Stimulated activated CD8-positive, alpha-beta memory T cell treated with anti-CD3 and anti-CD28 coated beads, Interleukin-15, amount 100 ng/mL, for 1 hour (primary cell): ENCODE measurements around the gene RPL21.

ENCODE experiments used
- DNase-seq: peaks from one replicate; pipeline ENCODE4 v3.0.0-alpha.2; 2020; ENCODE audit warnings: low read depth

The RPL21 gene

DNA sequence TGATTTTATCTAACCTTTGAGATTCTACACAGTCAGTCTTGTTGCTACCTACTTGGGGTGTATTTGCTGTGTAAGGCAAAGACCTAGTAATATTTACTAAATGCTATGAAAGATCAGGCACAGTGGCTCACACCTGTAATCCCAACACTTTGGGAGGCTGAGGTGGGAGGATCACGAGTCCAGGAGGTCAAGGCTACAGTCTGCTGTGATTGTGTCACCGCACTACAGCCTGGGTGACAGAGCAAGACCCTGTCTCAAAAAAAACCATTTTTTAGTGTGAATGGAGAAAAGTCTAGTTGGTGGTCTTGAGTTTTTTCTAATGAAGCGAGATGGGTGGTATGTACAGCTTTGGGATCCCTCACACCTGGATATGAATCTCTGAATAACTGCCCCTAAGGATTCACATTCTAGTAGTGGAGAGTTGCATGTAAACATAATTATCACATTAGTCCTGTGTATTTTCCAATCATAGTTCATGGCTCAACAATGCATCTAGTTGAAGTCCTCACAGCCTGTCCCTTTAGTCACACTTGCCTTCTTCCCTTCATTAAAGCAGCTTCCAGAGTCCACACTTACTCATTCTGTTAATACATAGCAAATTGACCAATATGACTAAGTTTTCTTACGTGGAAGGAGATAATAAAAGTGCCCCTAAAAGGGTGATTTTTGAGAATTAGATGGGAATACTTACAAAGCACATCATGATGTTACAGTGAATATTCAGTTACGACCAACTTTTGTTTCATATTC, 7.5 kb downstream of the RPL21 start:
- no peak for DNase-seq

GRCh38 chr13:27259831-27260230, 8.5 kb downstream of the RPL21 start:
- no peak for DNase-seq

DNA sequence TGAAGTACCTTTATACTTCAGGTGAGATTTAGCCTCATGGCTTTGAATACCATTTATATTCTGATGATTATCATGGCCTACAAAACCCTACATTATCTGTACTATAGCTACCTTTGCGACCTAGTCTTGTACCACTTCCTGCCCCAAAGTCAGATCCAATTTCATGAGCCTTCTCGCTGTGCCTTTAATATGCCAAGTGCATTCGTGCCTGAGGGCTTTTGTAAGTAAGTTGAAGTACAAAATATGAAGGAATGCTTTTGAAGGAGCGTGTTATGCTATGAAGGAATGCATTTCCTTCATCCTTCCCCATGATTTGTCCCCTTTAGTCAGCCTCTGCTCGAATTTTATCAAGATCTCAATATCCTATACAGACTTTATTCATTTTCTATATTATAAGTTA, 10.0 kb downstream of the RPL21 start:
- no peak for DNase-seq

DNA sequence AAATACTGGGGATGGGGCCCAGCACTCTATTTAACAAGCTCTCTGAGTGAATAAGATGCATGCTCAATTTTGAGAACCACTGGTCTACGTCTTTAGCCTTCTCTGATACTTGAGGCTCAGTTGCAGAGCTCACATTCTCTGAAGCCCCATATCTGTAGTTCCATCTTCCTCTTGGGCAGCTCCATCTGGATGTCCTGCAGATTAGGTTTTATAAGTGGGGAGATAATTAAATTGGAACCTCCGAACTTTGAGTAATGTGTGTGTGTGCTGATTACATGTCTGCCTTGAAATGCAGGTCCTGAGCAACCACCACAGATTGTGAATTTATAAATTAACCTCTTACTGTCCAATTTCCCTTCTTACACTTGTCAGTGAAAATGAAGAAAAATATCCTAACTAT, 12.1 kb downstream of the RPL21 start:
- DNase-seq: no peak

- DNase-seq: no peak
Measured at GRCh38 chr13:27264181-27264580, 12.8 kb downstream of the RPL21 start.

- DNase-seq: no peak
Measured at GRCh38 chr13:27264648-27265047, 13.3 kb downstream of the RPL21 start.

GRCh38 chr13:27266917-27267316, 15.6 kb downstream of the RPL21 start:
- no peak for DNase-seq

DNA sequence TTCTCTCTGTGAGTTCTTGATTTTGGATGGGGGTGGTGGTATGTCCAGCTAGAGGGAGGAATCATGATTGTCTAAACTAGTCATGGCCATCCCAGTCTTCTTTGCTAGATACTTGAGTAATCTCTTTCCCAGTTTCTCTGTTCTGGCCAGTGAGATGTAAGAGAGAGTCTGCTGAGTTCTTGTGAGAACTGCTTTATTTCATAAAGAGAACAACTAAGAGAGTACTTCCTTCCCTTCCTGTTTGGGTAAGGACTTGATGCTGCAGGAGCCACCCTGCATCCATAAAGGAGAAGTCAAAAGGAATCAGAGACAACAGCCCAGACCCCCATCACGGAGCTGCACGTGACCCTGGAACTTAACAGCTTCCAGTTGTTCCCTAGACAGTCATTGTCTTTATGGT, 16.2 kb downstream of the RPL21 start:
- no peak for DNase-seq

DNA sequence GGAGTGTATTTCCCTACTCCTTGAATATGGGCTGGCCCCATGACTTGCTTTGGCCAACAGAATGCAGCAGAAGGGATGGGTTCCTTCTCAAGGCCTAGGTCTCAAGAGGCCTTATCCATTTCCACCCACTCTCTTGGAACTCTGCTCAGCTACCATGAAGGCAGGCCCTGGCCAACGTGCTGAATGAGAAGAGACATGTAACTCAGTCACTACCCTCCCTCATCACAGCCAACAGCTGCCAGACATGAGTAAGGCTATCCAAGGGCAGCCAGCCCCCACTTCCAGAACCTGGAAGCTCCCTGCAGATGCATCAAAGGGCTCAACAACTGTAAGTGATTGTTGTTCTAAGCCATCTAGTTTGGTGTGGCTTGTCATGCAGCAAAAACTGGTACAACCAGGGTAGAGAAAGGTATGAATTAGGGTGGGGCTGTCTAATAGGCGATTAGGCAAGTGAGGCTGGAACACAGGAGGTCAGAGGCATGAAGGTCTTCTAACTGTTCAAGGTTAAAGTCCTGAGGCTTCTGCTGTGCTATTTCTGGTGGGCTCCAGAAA, 17.8 kb downstream of the RPL21 start:
- no peak for DNase-seq

GRCh38 chr13:27270594-27271520, 19.5 kb downstream of the RPL21 start, which contains the start of gene RASL11A:
Gene RASL11A (plus strand): TSS chr13:27270830. CDS start chr13:27270945, 115 bp downstream.
- DNase-seq: peak; percentile 46

- no peak for DNase-seq
Measured at GRCh38 chr13:27271570-27272096, 20.3 kb downstream of the RPL21 start.

GRCh38 chr13:27273658-27274425, 22.5 kb downstream of the RPL21 start:
- no peak for DNase-seq

- no peak for DNase-seq
Measured at GRCh38 chr13:27274631-27275030, 23.3 kb downstream of the RPL21 start.

DNA sequence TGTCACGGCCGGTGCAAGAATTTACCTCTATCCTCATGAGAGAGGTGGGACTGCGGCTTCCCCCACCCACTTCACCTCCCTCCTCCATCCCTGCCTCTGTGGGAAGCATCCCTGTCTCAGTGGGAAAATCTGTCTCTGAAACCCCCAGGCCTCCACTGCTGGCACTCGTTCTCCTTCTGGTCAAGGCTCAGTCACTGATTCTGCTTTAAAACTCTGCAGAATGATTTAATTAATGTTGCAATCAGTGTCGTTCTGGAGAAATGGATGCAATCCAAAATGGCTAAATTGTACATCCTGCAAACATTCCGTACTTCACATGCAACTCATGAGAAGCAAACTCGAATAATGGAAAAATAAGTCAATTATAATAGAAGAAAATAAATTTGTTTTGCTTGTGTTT, 24.8 kb downstream of the RPL21 start:
- DNase-seq: no peak

GRCh38 chr13:27279506-27279905, 28.1 kb downstream of the RPL21 start:
- DNase-seq: no peak

DNA sequence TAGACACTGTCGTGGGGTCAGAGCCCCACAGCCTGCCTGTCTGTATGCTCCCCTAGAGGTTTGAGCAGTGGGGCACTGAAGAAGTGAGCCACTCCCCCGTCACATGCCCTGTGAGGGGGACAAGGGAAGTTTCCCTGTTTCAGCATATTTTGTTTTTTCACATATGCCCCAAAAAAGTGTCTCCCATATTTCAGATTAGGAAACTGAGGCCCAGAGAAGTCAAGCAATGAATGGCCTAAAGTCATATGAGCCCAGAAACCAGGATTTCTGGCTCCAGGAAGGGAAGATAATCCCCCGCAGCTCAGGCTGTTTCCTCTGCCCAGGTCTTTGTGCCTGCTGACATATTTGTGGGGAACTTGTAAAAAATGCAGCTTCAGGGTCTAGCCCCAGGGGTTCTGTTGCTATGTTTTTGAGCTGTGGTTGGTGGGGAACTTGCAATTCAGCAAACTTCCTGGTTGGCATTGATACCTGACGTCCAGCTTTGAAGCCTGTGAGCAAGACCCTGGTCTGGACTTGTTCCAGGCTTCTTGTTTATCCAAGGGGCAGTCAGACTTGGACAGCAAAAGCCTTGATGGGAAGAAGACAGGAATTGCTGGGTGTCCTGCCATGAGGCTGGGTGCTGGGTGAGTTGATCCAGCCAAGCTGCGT, 28.8 kb downstream of the RPL21 start:
- DNase-seq: no peak

- DNase-seq: no peak
Measured at GRCh38 chr13:27280841-27281240, 29.5 kb downstream of the RPL21 start.

- DNase-seq: no peak
Measured at GRCh38 chr13:27281420-27281819, 30.1 kb downstream of the RPL21 start.

DNA sequence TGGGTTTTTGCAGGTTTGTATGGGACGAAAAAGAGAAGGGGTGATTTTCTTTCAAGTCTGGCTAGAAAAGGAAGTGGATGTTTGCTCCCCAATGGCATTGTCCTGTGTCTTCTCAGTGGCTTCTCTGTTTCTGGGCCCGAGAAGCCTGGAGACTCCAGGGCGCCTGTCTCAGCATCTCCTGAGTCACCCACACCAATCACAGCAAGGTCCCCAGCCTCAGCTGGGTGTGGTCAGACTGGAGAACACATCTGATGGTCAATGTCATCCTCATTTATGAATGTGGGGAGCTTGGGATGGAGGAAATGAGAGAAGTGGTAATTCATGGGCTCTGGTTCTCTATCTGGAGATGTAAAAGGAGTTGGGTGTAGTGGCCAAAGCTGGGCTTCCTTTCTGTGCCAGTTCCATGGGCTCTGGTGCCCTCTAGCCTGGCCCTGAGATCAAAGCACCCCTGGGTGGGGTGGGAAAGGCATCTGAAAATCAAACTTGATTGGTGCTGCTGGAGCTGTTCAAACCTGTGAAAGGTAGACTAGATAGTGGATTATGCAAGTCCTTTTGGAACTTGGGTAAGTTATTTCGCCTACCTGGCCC, 32.6 kb downstream of the RPL21 start:
- DNase-seq: no peak

- DNase-seq: no peak
Measured at GRCh38 chr13:27288392-27288791, 37.0 kb downstream of the RPL21 start.
